ENCODE measurements around the gene MYOF. TPM values are rescaled to one million over a fixed set of nuclear protein-coding genes. Genes with fewer than 3 reads are reported as not detected.
A peak's percentile ranks its signal among the peaks of the same experiment; 100 is the strongest.

Gene MYOF
- total RNA-seq, 2 donors from 2014 or later: 84.4 to 85.0 TPM

- Histone ChIP-seq H3K27me3 (replicated peaks; ENCODE audit: insufficient read depth) (no peaks in the 10 kb centered on the region), H3K27ac (no peak overlapping the region), H3K4me3 (no peak overlapping the region), H3K36me3 (no peaks in the 10 kb centered on the region), H3K9me3 (no peaks in the 10 kb centered on the region), H3K4me1 (replicated peaks) (peaks cover 1% of the 10 kb centered on the region)
- intact Hi-C loops (cut with DNase I): no loop called here
- TF ChIP-seq POLR2A (IDR thresholded peaks at IDR 0.05) (no peak), POLR2AphosphoS5 (IDR thresholded peaks at IDR 0.05) (no peak)
- TF ChIP-seq, protein P1, sequence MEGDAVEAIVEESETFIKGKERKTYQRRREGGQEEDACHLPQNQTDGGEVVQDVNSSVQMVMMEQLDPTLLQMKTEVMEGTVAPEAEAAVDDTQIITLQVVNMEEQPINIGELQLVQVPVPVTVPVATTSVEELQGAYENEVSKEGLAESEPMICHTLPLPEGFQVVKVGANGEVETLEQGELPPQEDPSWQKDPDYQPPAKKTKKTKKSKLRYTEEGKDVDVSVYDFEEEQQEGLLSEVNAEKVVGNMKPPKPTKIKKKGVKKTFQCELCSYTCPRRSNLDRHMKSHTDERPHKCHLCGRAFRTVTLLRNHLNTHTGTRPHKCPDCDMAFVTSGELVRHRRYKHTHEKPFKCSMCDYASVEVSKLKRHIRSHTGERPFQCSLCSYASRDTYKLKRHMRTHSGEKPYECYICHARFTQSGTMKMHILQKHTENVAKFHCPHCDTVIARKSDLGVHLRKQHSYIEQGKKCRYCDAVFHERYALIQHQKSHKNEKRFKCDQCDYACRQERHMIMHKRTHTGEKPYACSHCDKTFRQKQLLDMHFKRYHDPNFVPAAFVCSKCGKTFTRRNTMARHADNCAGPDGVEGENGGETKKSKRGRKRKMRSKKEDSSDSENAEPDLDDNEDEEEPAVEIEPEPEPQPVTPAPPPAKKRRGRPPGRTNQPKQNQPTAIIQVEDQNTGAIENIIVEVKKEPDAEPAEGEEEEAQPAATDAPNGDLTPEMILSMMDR (IDR thresholded peaks at IDR 0.05): no peak
- DNase-seq (ENCODE audit: low spot score): no peak
Measured at GRCh38 chr10:93501650-93502049, 19.5 kb upstream of the MYOF start.

DNA sequence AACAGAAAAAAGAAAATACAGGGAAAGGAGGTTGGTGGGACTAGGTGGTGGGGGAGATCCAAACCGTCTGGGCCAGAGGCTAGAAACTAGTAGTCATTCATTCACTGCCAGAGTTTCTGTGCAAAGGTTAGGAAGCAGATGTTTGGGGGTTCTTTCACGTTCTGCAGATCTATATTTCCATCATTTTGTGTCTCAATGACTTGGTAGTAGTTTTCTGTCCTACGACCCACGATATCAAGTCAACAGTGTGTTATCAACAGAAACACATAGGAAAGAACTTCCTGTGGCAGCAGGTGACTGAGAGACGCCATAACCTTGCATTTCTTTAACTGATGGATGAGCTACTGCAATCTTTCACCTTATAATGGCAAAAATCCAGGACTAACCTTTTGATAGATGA, 16.0 kb upstream of the MYOF start:
- DNase-seq (ENCODE audit: low spot score): no peak
- TF ChIP-seq POLR2A (IDR thresholded peaks at IDR 0.05) (no peak), POLR2AphosphoS5 (IDR thresholded peaks at IDR 0.05) (no peak)
- TF ChIP-seq, protein P1 (IDR thresholded peaks at IDR 0.05): no peak
- WGBS: 66% methylated on average over 5 of the region's 5 CpGs
- Histone ChIP-seq H3K9me3 (no peaks in the 10 kb centered on the region), H3K36me3 (no peaks in the 10 kb centered on the region), H3K4me3 (no peak overlapping the region), H3K4me1 (replicated peaks) (peaks cover 3% of the 10 kb centered on the region), H3K27me3 (replicated peaks; ENCODE audit: insufficient read depth) (no peaks in the 10 kb centered on the region), H3K27ac (no peak overlapping the region)
- intact Hi-C loops (cut with DNase I): no loop called here

DNA sequence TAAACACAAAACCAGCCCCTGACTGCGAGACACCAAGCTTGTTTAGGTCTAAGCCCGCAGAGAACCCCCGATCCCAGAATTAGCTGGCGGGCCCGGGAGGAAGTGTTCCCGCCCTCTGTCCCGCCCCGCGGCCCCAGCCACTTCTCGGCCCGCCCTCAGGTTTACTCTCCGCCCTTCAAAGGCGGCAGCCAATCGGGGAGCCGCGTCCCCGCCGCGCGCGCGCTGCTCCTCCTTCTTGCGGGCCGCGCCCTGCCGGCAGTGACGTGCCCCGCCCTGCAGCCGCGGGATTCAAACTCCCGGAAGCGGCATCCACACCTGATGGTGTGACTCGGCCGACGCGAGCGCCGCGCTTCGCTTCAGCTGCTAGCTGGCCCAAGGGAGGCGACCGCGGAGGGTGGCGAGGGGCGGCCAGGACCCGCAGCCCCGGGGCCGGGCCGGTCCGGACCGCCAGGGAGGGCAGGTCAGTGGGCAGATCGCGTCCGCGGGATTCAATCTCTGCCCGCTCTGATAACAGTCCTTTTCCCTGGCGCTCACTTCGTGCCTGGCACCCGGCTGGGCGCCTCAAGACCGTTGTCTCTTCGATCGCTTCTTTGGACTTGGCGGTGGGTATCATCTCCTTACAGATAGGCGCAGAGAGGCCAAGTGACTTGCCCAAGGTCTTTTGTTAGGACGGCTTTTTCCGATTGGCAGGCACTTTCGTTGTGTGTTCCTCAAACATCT, 14.3 kb upstream of the MYOF start, which contains the start of gene CEP55:
Gene CEP55, plus strand, starts transcription at position 291 of the 720 bp plus-strand sequence. CDS start 3,440 bp downstream, outside the sequence.
- Histone ChIP-seq H3K27me3 (replicated peaks; ENCODE audit: insufficient read depth) (no peaks in the 10 kb centered on the region), H3K9me3 (no peaks in the 10 kb centered on the region), H3K27ac (peak within 1 kb of the TSS; percentile 15 to 45), H3K4me1 (replicated peaks) (peaks cover 3% of the 10 kb centered on the region), H3K36me3 (no peaks in the 10 kb centered on the region), H3K4me3 (peak within 1 kb of the TSS; percentile 42 to 52)
- TF ChIP-seq, protein P1 (IDR thresholded peaks at IDR 0.05): peak in 2 of 4 experiments; percentile 18 to 26
- TF ChIP-seq POLR2A (IDR thresholded peaks at IDR 0.05) (no peak), POLR2AphosphoS5 (IDR thresholded peaks at IDR 0.05) (peak; percentile 89)
- WGBS: under 1% methylated on average over 62 of the region's 68 CpGs
- DNase-seq (ENCODE audit: low spot score): peak; percentile 94
- intact Hi-C loops (cut with DNase I): no loop called here

DNA sequence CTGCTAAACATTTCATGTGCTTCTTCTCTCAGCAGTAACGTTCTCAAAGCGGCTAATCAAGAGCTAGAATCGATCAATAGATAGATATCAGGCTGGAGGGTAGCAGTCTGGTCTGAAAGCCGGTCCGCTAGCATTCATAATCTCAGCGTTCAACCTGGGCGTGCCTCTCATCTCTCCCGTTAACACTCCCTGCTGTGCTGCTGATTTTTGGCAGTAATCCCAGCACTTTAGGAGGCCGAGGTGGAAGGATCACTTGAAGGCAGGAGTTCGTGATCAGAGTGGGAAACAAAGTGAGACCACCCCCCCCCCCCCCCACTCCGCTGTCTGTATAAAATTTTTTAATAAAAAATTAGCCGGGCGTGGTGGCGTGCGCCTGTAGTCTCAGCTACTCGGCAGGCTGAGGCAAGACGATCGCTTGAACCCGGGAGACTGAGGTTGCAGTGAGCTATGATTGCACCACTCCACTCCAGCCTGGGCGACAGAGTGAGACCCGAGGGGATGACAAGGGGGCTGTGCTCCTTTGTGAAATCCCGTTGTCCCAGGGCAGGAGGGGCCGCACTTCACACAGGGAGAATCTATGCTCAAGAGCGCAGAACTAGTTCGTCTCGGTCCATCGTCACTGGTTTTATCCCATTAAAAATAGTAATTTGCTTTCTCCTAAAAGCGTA, 13.7 kb upstream of the MYOF start:
- H3K27me3 ChIP-seq (replicated peaks; ENCODE audit: insufficient read depth): no peaks in the 10 kb centered on the region
- no peaks in the 10 kb centered on the region for H3K36me3 ChIP-seq
- intact Hi-C loops (cut with DNase I): no loop called here
- H3K9me3 ChIP-seq: no peaks in the 10 kb centered on the region
- peak; percentile 33 for DNase-seq (ENCODE audit: low spot score)
- H3K27ac ChIP-seq: peak overlapping the region; percentile 15 to 45
- WGBS: 1% methylated on average over 28 of the region's 28 CpGs
- H3K4me1 ChIP-seq (replicated peaks): peaks cover 3% of the 10 kb centered on the region
- H3K4me3 ChIP-seq: peak overlapping the region; percentile 42 to 52
- no peak for TF ChIP-seq POLR2A (IDR thresholded peaks at IDR 0.05)
- TF ChIP-seq, protein P1 (IDR thresholded peaks at IDR 0.05): no peak
- no peak for TF ChIP-seq POLR2AphosphoS5 (IDR thresholded peaks at IDR 0.05)
